ENCODE measurements around the gene NKD1. TPM values are rescaled to one million over a fixed set of nuclear protein-coding genes. Genes with fewer than 3 reads are reported as not detected.

Gene NKD1
- total and polyA plus RNA-seq, 2 of the 8 experiments (the other 6 are each of a cell fraction or from before 2014, with no cell fraction given): 0.70 to 4.5 TPM

DNA sequence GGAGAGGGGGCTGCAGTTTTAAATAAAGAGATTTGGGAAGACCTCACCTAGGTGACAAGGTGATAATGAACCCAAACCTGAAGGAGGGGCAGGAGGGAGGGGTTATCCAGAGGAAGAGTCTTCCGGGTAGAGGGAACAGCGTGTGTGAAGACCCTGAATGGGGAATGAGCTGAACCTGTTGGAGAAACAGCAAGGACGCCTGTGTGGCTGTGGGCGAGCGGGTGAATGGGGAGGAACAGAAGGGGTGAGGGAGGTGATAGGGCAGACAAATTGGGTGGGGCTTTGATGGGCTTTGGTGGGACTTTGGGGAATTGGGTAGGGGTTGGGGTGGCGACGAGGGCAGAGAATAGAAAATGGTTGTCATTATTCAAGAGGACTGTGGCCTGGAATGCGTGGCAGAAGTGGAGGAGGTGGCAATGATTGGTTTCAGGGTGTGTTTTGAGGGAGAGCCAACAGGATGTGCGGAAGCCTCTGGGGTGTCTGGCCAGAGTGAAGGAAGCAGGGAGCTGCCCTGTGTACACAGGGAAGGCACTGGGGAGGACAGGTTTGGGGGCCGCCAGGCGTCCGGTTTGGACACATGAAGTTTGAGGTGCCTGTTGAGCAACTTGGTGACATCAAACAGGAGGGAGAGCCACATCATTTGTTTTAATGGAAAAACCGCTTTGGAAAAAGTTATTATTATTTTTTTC, 48.7 kb downstream of the NKD1 start:
- no peak overlapping the region for H2BK20ac ChIP-seq (ENCODE audit: low read length)
- no peak for TF ChIP-seq NANOG (IDR thresholded peaks at IDR 0.05; ENCODE audit: insufficient read depth, low read depth, low read length, poor library complexity, severe bottlenecking)
- no peak for TF ChIP-seq TEAD4 (IDR thresholded peaks at IDR 0.05; ENCODE audit: low read depth, low read length)
- TF ChIP-seq, protein P1, sequence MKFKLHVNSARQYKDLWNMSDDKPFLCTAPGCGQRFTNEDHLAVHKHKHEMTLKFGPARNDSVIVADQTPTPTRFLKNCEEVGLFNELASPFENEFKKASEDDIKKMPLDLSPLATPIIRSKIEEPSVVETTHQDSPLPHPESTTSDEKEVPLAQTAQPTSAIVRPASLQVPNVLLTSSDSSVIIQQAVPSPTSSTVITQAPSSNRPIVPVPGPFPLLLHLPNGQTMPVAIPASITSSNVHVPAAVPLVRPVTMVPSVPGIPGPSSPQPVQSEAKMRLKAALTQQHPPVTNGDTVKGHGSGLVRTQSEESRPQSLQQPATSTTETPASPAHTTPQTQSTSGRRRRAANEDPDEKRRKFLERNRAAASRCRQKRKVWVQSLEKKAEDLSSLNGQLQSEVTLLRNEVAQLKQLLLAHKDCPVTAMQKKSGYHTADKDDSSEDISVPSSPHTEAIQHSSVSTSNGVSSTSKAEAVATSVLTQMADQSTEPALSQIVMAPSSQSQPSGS (IDR thresholded peaks at IDR 0.05; ENCODE audit: low read length): no peak
- no peak for TF ChIP-seq TAF1 (IDR thresholded peaks at IDR 0.05; ENCODE audit: low read depth, low read length)
- no peak for TF ChIP-seq TCF12 (IDR thresholded peaks at IDR 0.05; ENCODE audit: low read depth, low read length)
- TF ChIP-seq TAF7 (optimal IDR thresholded peaks at IDR 0.05; ENCODE audit: borderline replicate concordance, low read depth, low read length): no peak
- TF ChIP-seq BCL11A (IDR thresholded peaks at IDR 0.05; ENCODE audit: low read depth in 2 of 2, low read length in 2 of 2): no peak
- TF ChIP-seq RAD21 (IDR thresholded peaks at IDR 0.05 in 1 of 2, conservative IDR thresholded peaks at IDR 0.05 in 1 of 2; ENCODE audit: low read depth in 2 of 2, low read length in 2 of 2): no peak
- TF ChIP-seq GABPA (IDR thresholded peaks at IDR 0.05; ENCODE audit: borderline replicate concordance, insufficient read depth, low read length): no peak
- no peak for TF ChIP-seq SRF (IDR thresholded peaks at IDR 0.05; ENCODE audit: low read depth, low read length)
- TF ChIP-seq SIRT6 (IDR thresholded peaks at IDR 0.05; ENCODE audit: low read length): no peak
- POLR2A ChIA-PET (ENCODE audit: partially characterized antibody): no interaction called here

More for the DNA sequence above, 48.7 kb downstream of the NKD1 start:
- no peak overlapping the region for H4K8ac ChIP-seq (ENCODE audit: extremely low read depth, insufficient read depth, low read length)
- H2BK15ac ChIP-seq (ENCODE audit: low read length): no peak overlapping the region
- no peaks in the 10 kb centered on the region for H3K36me3 ChIP-seq (ENCODE audit: control insufficient read depth in 2 of 4, insufficient read depth in 4 of 4, low read length in 3 of 4)
- H3K27me3 ChIP-seq (replicated peaks in 1 of 4; ENCODE audit: control insufficient read depth in 3 of 4, extremely low read depth in 1 of 4, insufficient read depth in 3 of 4, low read length in 3 of 4): no peaks in the 10 kb centered on the region; a peak in 1 of 7 replicates
- no peak overlapping the region for H3K14ac ChIP-seq (ENCODE audit: insufficient read length)
- no peak overlapping the region for H4K5ac ChIP-seq (ENCODE audit: insufficient read length, low read depth, low read length)
- H2AK5ac ChIP-seq (ENCODE audit: low read depth, low read length): no peak overlapping the region
- no peaks in the 10 kb centered on the region; the same call in 1 of the 2 replicates for H3K23me2 ChIP-seq (ENCODE audit: low read depth, low read length)
- no peak overlapping the region for H3K4me2 ChIP-seq (ENCODE audit: insufficient read depth in 1 of 2, low read depth in 2 of 2, low read length in 2 of 2)
- H2AFZ ChIP-seq (ENCODE audit: low read length): no peak overlapping the region
- peaks cover 0 to 16% (median 9%) of the 10 kb centered on the region in 4 experiments; a peak in 6 of 7 replicates for H3K4me1 ChIP-seq (replicated peaks in 1 of 4; ENCODE audit: control insufficient read depth in 3 of 4, insufficient read depth in 4 of 4, low read length in 3 of 4)
- no peak overlapping the region for H3K18ac ChIP-seq (ENCODE audit: extremely low read depth, low read length)
- 90% methylated on average over 13 of the region's 13 CpGs; no CpG with 5 or more reads in 1 of the 2 experiments for WGBS, 2 experiments (ENCODE audit: extremely low coverage in 1 of 2, insufficient coverage in 1 of 2, insufficient read length in 1 of 2, insufficient replicate concordance in 2 of 2, low coverage in 1 of 2, low lambda C conversion rate in 2 of 2, missing lambda C conversion rate in 1 of 2)
- peaks cover 0 to 3% of the 10 kb centered on the region in 2 experiments for H4K20me1 ChIP-seq (replicated peaks in 1 of 2; ENCODE audit: control insufficient read depth in 1 of 2, insufficient read depth in 2 of 2, low read length in 2 of 2)
- H3K4ac ChIP-seq (replicated peaks; ENCODE audit: insufficient read length, low read depth, low read length): no peak overlapping the region
- no peaks in the 10 kb centered on the region for H3K9me3 ChIP-seq (ENCODE audit: insufficient read depth in 2 of 2, low read depth in 1 of 2, low read length in 1 of 2)
- FAIRE-seq: no peak
- no peak overlapping the region for H3K4me3 ChIP-seq (ENCODE audit: extremely low read depth in 1 of 4, insufficient read depth in 2 of 4, low read depth in 3 of 4, low read length in 4 of 4)
- no peak overlapping the region for H3K56ac ChIP-seq (replicated peaks; ENCODE audit: insufficient read length, low read depth, low read length)
- no peaks in the 10 kb centered on the region for H3K79me1 ChIP-seq (ENCODE audit: low read depth, low read length)
- CTCF ChIA-PET (ENCODE audit: partially characterized antibody): interaction anchor here (1.2 to 16.9 kb wide), 3 partner anchors 13 to 73 kb away, joined by 3 to 279 read pairs (median 7); no protein-coding TSS in a partner anchor
- H3K9ac ChIP-seq (replicated peaks in 1 of 4; ENCODE audit: extremely low read depth in 1 of 4, low read depth in 3 of 4, low read length in 3 of 4): no peak overlapping the region
- no peak overlapping the region for H2BK12ac ChIP-seq (ENCODE audit: low read depth, low read length)
- no peak overlapping the region for H3K23ac ChIP-seq (ENCODE audit: insufficient read length)
- no peak overlapping the region for H2BK5ac ChIP-seq (ENCODE audit: low read depth, low read length)
- no peak for DNase-seq (ENCODE audit: low read depth in 1 of 2, low spot score in 2 of 2)
- no peaks in the 10 kb centered on the region for H3K79me2 ChIP-seq (ENCODE audit: control insufficient read depth in 1 of 2, insufficient read depth in 2 of 2, low read length in 2 of 2)
- H3K27ac ChIP-seq (ENCODE audit: low read depth, low read length): no peak overlapping the region
- no peak overlapping the region for H2BK120ac ChIP-seq (replicated peaks; ENCODE audit: low read depth, low read length)
- H4K91ac ChIP-seq (replicated peaks; ENCODE audit: insufficient read length, low read length): no peak overlapping the region

Data from H1 (cell line).